ENCODE measurements around the gene ARHGAP11A. TPM values are rescaled to one million over a fixed set of nuclear protein-coding genes. Genes with fewer than 3 reads are reported as not detected.

The ARHGAP11A gene
- total and polyA plus RNA-seq, 2 of the 8 experiments (the other 6 are each of a cell fraction or from before 2014, with no cell fraction given), result 8.1 to 112 TPM

- TF ChIP-seq ATF2 (IDR thresholded peaks at IDR 0.05; ENCODE audit: low read length), result no peak
- no peak for TF ChIP-seq HDAC6 (IDR thresholded peaks at IDR 0.05; ENCODE audit: low read depth, low read length)
- TF ChIP-seq ASH2L (IDR thresholded peaks at IDR 0.05; ENCODE audit: low read length), result no peak
- no peak for TF ChIP-seq TAF1 (IDR thresholded peaks at IDR 0.05; ENCODE audit: low read depth, low read length)
- TF ChIP-seq TCF12 (IDR thresholded peaks at IDR 0.05; ENCODE audit: low read depth, low read length), result no peak
These were observed 70.3 kb downstream of the ARHGAP11A start (continued) for GRCh38 chr15:32685576-32685975.
